ENCODE results near the gene CACNA1S.

Gene CACNA1S

GRCh38 chr1:201059871-201060555, 52.2 kb downstream of the CACNA1S start:
- DNase-seq: no peak

DNA sequence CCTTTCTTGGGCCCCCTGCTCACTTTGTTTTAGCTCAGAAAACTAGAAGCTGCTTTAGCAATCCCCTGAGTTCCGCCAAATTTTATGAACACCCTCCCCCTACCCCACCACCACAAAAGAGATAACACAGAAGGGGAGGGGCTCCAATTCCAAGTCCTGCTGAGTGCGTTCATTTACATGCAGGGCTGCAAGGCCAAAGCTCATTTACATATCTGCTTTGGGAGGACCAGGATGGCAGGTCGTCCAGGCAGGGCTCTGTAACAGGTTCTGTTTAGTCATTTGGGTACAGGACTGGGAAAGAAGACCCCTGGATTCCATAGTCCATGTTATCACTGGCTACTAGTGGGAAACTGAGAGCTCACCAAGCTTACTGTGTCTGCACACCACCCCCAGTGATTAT, 52.8 kb downstream of the CACNA1S start:
- DNase-seq: no peak

DNA sequence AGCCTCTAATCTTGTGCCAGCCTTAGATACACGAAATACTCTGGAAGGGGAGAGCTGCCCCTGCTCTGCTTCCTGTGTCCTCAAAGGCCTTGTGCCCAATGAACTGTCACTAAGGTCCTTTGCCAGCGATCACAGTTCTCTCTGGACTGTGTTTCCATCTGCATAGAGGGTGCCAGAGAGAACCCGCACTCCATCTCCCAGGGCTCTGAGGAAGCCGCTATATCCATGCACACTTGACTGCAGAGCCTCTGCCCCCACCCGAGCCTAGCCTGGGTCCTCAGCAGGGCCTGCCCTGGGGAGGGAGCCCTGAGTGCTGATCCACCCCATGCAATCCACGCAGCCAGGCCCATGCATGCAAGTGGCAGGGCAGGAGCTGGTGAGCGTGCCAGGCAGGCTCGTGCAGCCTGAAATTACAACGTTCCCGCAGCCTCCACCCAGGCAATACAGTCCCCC, 58.1 kb downstream of the CACNA1S start:
- no peak for DNase-seq

DNA sequence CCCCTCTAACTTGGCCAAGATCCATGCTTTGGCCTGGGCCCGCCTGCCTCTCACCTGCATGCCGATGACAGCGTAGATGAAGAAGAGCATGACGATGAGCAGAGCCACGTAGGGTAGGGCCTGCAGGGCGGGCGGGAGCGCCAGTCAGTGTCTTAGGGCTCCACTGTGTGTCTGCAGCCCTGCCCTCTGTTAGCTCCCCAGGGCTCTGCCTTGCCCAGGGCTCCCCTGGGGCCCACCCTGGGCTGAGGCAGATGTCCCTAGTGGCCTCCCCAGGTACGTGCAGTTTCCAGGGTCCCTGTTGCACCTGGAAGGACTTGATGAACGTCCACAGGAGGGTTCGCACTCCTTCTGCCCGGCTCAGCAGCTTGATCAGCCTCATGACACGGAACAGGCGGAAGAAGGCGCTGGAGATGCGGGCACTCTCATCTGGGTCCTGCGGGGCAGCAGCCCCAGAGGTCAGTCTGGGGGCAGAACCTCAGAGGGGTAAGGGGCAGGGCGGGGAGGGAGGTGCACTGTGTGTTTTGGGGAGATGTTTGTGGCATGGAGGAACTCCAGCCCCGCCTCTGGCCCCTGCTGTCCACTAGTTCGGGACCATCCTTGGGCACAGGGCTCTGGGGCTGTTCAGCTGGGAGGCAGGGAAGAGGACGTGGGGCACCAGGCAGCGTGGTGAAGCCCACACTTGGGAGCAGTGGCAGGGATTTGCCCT, 58.9 kb downstream of the CACNA1S start:
- DNase-seq: no peak

DNA sequence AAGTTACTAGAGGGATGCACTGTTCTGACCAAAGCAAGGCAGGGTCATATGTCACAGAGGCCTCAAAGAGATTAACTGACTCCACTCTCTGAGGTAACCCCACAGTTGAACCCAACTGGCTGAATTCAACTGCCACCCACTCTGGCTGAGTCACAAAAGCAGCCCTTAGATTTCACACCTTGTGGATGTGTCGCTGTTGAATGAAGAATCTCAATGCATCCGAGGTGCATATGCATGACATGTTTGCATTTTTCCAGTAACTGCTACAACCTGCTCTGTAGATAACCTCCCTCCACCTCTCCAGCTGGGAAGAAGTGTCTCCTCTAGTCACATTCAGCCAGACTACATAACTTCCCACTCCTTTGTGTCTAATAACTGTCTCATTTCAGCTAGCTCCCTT, 60.8 kb downstream of the CACNA1S start:
- no peak for DNase-seq

DNA sequence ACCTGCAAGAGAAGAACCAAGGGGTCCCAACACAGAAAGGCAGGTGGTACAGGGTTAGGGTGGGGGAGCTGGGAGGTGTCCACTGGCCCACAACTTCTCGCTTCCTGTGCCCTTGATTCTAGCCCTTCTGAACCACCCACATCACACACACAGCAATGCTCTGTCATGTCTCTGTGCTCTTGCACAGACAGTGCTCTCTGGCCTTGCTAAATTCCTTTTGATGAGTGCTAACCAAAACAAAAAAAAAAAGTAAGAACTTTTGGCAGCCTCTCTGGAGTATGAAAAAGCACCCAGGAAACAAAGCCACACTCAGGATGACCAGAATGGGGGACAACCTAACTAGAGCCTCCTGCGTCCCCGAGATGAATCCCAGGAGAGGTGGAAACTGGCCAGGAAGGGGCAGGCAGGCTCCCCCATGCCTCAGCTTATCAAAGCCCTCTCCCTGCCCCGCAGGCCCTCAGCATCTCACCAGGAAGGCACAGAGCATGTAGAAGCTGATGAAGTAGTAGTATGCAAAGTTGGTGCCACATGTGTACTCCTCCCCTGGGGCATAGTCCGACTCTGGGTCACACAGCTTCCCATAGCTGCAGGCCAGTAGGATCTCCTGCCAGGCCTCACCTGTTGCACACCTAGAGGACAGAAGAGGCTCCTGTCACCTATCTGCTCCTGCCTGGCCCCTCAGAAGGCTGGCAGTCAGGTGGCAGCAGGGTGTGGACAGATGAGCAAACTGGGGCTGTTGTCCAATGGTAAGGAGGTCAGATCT, 61.5 kb downstream of the CACNA1S start:
- DNase-seq: no peak

- no peak for DNase-seq
These were observed 62.9 kb downstream of the CACNA1S start for GRCh38 chr1:201049248-201049831.

DNA sequence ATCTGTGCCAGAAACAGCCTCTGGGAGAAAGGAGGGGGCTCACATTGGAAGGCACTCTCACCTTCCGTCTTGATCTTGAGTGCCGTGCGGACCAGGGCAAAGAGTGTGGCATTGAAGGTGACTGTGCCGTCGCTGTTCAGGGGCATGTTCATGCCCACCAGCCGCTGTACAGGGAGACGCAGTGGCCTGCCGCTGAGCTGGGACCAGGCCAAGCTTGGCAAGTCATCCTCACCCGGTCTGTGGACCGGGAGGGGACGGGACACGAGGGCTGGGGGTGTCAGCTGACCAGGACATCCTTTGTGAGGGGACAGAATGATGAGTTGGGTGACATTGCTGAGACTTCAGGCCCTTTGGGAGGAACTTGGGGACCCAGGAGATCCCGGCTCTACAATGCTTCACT, 63.7 kb downstream of the CACNA1S start:
- no peak for DNase-seq

GRCh38 chr1:201044119-201044518, 68.1 kb downstream of the CACNA1S start:
- DNase-seq: no peak

GRCh38 chr1:201042779-201043461, 69.3 kb downstream of the CACNA1S start:
- peak; percentile 65 for DNase-seq

- DNase-seq: no peak
These were observed 71.2 kb downstream of the CACNA1S start for GRCh38 chr1:201041011-201041410.

DNA sequence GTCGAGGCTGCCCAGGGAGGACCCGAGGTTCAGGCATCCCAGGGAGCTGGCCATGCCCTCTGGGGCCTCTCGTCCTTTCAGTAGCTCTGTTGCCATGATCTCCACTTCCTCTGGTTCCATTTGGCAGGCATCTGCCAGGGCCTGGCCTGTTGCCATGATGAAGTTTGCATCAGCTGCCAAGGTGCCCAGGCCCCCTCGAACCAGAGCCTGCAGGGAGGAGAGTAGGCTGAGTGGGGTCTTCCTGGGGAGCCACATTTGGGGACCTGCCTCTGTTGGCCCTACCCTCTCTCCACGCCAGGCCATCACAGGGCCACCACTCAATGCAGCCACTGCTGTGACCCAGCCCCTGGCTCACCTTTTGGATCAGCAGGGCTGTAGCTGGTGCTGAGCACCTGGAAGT, 72.3 kb downstream of the CACNA1S start:
- no peak for DNase-seq

- DNase-seq: no peak
These were observed 72.8 kb downstream of the CACNA1S start for GRCh38 chr1:201039418-201039817.

DNA sequence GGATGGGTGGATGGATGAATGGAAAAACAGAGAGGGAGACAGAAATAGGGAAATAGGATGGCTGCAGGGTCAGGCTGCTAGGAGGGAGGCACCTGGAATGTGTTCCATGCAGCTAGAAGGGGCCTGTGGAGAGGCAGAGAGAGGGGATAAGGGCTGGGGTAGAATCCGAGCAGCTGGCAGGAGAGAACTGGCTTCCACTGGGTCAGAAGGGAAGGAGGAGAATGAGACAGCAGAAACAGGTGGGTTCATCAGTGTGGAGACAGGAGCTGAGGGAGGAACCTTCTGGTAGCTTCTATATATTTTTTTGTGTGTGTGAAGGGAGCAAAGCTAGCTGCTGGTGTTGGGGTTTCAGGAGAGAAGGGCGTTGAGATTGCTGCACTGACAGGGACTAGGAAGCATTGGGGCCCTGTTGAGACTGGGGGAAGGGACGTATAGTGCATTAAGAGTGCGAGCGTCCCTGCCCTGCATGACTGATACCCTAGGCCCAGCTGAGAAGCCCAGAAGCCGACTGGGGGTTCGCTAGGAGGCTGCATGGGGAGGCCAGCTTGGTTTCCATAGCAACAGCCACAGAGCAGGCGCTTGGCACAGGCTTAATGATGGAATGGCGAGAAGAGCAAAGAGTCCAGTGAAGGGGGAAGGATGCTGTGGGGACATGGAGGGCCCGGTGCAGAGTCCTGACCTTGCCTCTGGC, 73.9 kb downstream of the CACNA1S start:
- no peak for DNase-seq

GRCh38 chr1:201036188-201036842, 75.9 kb downstream of the CACNA1S start:
- no peak for DNase-seq

- DNase-seq: no peak
These were observed 77.6 kb downstream of the CACNA1S start for GRCh38 chr1:201034671-201035070.

DNA sequence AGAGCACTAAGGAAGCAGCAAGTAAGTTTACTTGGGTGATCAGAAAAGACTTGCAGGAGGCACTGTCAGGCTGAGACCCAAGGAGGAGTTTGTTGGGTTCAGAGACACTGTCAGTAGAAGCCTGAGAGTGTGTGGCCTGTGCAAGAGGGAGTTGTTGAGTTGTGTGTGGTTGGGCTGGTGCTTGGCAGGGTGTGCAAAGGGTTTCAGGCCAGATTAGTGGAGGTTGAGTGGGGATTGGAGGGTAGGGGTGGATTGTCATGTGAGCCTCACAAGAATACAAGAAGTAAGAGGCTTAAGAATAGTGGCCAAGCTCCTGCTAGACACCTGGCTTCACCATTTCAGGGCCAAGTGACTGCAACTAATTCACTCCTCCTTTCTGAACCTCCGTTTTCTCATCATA, 79.8 kb downstream of the CACNA1S start:
- no peak for DNase-seq

- no peak for DNase-seq
These were observed 83.8 kb downstream of the CACNA1S start for GRCh38 chr1:201028461-201028889.

DNA sequence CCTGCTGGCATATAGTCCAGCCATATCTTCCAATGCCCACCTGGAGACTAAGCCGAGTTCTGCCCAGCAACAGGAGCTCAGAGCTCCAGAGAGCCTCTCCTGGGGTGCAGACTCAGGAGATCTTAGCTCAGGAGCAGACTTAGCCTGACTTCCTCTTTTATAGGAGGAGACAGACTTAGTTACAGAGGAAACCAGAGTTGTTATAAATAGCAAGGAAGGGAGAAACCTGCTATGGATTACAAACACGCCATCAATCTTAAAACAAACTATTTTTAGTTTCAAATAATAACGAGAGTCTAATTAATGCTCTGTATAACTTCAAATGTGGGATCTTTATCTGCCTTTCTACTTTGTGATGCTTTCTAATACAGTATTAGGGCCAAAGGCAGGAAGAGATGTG, 85.4 kb downstream of the CACNA1S start:
- DNase-seq: peak; percentile 34

- no peak for DNase-seq
These were observed 86.0 kb downstream of the CACNA1S start for GRCh38 chr1:201026234-201026633.

DNA sequence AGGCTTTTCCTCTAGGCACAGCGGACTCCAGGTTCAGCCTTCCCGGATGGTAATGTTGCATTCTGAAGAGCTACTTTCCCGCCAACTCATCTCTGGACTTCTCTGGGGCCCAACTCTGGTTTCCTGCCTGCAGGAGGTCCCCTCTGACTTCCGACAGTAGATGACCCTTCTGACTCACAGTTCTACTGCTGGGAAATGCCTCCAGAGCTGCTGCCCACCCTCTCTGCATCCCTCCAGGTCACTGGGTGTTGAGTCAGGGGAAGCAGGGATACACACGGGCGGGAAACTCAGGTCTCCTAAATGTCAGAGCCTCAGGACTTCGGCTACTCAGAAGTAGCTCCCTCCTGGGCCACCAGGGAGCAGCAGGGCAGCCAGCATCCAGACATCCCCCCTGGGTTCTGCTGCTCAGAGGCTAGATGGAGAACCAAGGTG, 86.6 kb downstream of the CACNA1S start:
- no peak for DNase-seq

GRCh38 chr1:201024625-201024998, 87.6 kb downstream of the CACNA1S start:
- no peak for DNase-seq

Data from KG1 (cell line).